Measurements from ENCODE around the gene ID2.

Gene ID2

GRCh38 chr2:8681786-8682692, at the start of gene ID2:
TSS of gene ID2 (plus strand) at chr2:8682056. CDS start at chr2:8682166, 110 bp downstream.
- DNase-seq: peak; percentile 98 to 99

- no peak for DNase-seq
Measured at GRCh38 chr2:8632755-8633154, 49.1 kb upstream of the ID2 start.

- no peak for DNase-seq
Measured at GRCh38 chr2:8633186-8633734, 48.6 kb upstream of the ID2 start.

- no peak for DNase-seq
Measured at GRCh38 chr2:8633735-8634313, 48.0 kb upstream of the ID2 start.

GRCh38 chr2:8634466-8635172, 47.2 kb upstream of the ID2 start:
- DNase-seq: no peak

- DNase-seq: no peak
Measured at GRCh38 chr2:8636041-8636491, 45.8 kb upstream of the ID2 start.

- DNase-seq: no peak
Measured at GRCh38 chr2:8636721-8637636, 44.9 kb upstream of the ID2 start.

- DNase-seq: no peak
Measured at GRCh38 chr2:8638327-8638726, 43.5 kb upstream of the ID2 start.

- DNase-seq: no peak
Measured at GRCh38 chr2:8639122-8639635, 42.7 kb upstream of the ID2 start.

GRCh38 chr2:8640498-8640897, 41.4 kb upstream of the ID2 start:
- DNase-seq: no peak

- DNase-seq: no peak
Measured at GRCh38 chr2:8641301-8641965, 40.4 kb upstream of the ID2 start.

- DNase-seq: no peak
Measured at GRCh38 chr2:8642366-8643068, 39.3 kb upstream of the ID2 start.

GRCh38 chr2:8643250-8643995, 38.4 kb upstream of the ID2 start:
- no peak for DNase-seq

GRCh38 chr2:8643996-8644356, 37.9 kb upstream of the ID2 start:
- DNase-seq: no peak

GRCh38 chr2:8644605-8645175, 37.2 kb upstream of the ID2 start:
- DNase-seq: peak in 1 of 2 donors; percentile 40

- DNase-seq: no peak
Measured at GRCh38 chr2:8645176-8645831, 36.6 kb upstream of the ID2 start.

- no peak for DNase-seq
Measured at GRCh38 chr2:8646731-8647461, 35.0 kb upstream of the ID2 start.

GRCh38 chr2:8647462-8647857, 34.4 kb upstream of the ID2 start:
- no peak for DNase-seq
